ENCODE measurements around the gene ETS2.

ETS2 gene

GRCh38 chr21:38795475-38795874, 10.3 kb upstream of the ETS2 start:
- Histone ChIP-seq H3K79me2 (ENCODE audit: low read length) (no peaks in the 10 kb centered on the region), H3K9me3 (ENCODE audit: insufficient read depth, low read length) (no peaks in the 10 kb centered on the region), H3K9ac (ENCODE audit: low read length) (no peak overlapping the region), H3K4me3 (ENCODE audit: low read length) (no peak overlapping the region), H3K36me3 (replicated peaks; ENCODE audit: low read depth, low read length) (no peaks in the 10 kb centered on the region), H3K4me1 (ENCODE audit: low read length) (peaks cover 16% of the 10 kb centered on the region), H3K27ac (ENCODE audit: low read length) (no peak overlapping the region), H3K27me3 (ENCODE audit: low read depth, low read length) (no peaks in the 10 kb centered on the region; the same call in 1 of the 2 replicates), H4K20me1 (ENCODE audit: insufficient read depth, low read length) (no peaks in the 10 kb centered on the region), H2AFZ (ENCODE audit: low read depth, low read length) (no peak overlapping the region), H3K4me2 (ENCODE audit: low read length) (no peak overlapping the region)
- no peak for TF ChIP-seq EZH2phosphoT487 (IDR thresholded peaks at IDR 0.05; ENCODE audit: low read depth)

GRCh38 chr21:38796424-38796823, 9.3 kb upstream of the ETS2 start:
- no peak overlapping the region for H3K4me2 ChIP-seq (ENCODE audit: low read length)
- no peaks in the 10 kb centered on the region for H3K9me3 ChIP-seq (ENCODE audit: insufficient read depth, low read length)
- no peak overlapping the region for H3K27ac ChIP-seq (ENCODE audit: low read length)
- TF ChIP-seq CTCF (IDR thresholded peaks at IDR 0.05; ENCODE audit: low read depth, low read length) (no peak), EZH2phosphoT487 (IDR thresholded peaks at IDR 0.05; ENCODE audit: low read depth) (no peak)
- peaks cover 16% of the 10 kb centered on the region for H3K4me1 ChIP-seq (ENCODE audit: low read length)
- no peaks in the 10 kb centered on the region for H3K79me2 ChIP-seq (ENCODE audit: low read length)
- H2AFZ ChIP-seq (ENCODE audit: low read depth, low read length), result no peak overlapping the region
- no peaks in the 10 kb centered on the region for H4K20me1 ChIP-seq (ENCODE audit: insufficient read depth, low read length)
- H3K27me3 ChIP-seq (ENCODE audit: low read depth, low read length), result peaks cover under 1% of the 10 kb centered on the region; the same call in 1 of the 2 replicates
- H3K4me3 ChIP-seq (ENCODE audit: low read length), result no peak overlapping the region
- H3K9ac ChIP-seq (ENCODE audit: low read length), result no peak overlapping the region
- no peaks in the 10 kb centered on the region for H3K36me3 ChIP-seq (replicated peaks; ENCODE audit: low read depth, low read length)

- Histone ChIP-seq H3K4me3 (ENCODE audit: low read length) (no peak overlapping the region), H3K9ac (ENCODE audit: low read length) (no peak overlapping the region), H3K9me3 (ENCODE audit: insufficient read depth, low read length) (no peaks in the 10 kb centered on the region), H3K79me2 (ENCODE audit: low read length) (no peaks in the 10 kb centered on the region), H3K27me3 (ENCODE audit: low read depth, low read length) (peaks cover 2% of the 10 kb centered on the region; the same call in 1 of the 2 replicates), H3K4me1 (ENCODE audit: low read length) (peaks cover 16% of the 10 kb centered on the region), H3K36me3 (replicated peaks; ENCODE audit: low read depth, low read length) (no peaks in the 10 kb centered on the region), H3K4me2 (ENCODE audit: low read length) (no peak overlapping the region), H3K27ac (ENCODE audit: low read length) (no peak overlapping the region), H2AFZ (ENCODE audit: low read depth, low read length) (no peak overlapping the region), H4K20me1 (ENCODE audit: insufficient read depth, low read length) (no peaks in the 10 kb centered on the region)
- TF ChIP-seq CTCF (IDR thresholded peaks at IDR 0.05; ENCODE audit: low read depth, low read length) (no peak), EZH2phosphoT487 (IDR thresholded peaks at IDR 0.05; ENCODE audit: low read depth) (no peak)
These were observed 8.3 kb upstream of the ETS2 start for GRCh38 chr21:38797470-38797869.

- Histone ChIP-seq H3K36me3 (replicated peaks; ENCODE audit: low read depth, low read length) (no peaks in the 10 kb centered on the region), H3K9ac (ENCODE audit: low read length) (peak overlapping the region; percentile 13; the same call in 1 of the 2 replicates), H3K9me3 (ENCODE audit: insufficient read depth, low read length) (no peaks in the 10 kb centered on the region), H3K27me3 (ENCODE audit: low read depth, low read length) (peaks cover 2% of the 10 kb centered on the region; the same call in 1 of the 2 replicates), H2AFZ (ENCODE audit: low read depth, low read length) (no peak overlapping the region), H3K4me1 (ENCODE audit: low read length) (peaks cover 16% of the 10 kb centered on the region), H3K79me2 (ENCODE audit: low read length) (no peaks in the 10 kb centered on the region), H3K4me3 (ENCODE audit: low read length) (0 out of 2 replicates have a peak overlapping the region, but pooled peaks have one; percentile 38), H4K20me1 (ENCODE audit: insufficient read depth, low read length) (no peaks in the 10 kb centered on the region), H3K4me2 (ENCODE audit: low read length) (peak overlapping the region; percentile 66), H3K27ac (ENCODE audit: low read length) (peak overlapping the region; percentile 53)
- TF ChIP-seq CTCF (IDR thresholded peaks at IDR 0.05; ENCODE audit: low read depth, low read length), result no peak
- no peak for TF ChIP-seq EZH2phosphoT487 (IDR thresholded peaks at IDR 0.05; ENCODE audit: low read depth)
These were observed 7.6 kb upstream of the ETS2 start for GRCh38 chr21:38798081-38798480.
